NT2/D1 (cell line): Measurements from ENCODE around the gene NUTM2E.
"Not testable (repeated sequence)": the region's sequence is repeated elsewhere in the genome, so short reads cannot be mapped to it uniquely, and the experiment has no call there.

ENCODE experiments used
- SUZ12 ChIP-seq: IDR thresholded peaks from 2 replicates; pipeline ENCODE4 v1.6.1; 2011; ENCODE audit not compliant: insufficient read length, insufficient read depth; ENCODE audit errors: extremely low read depth
- YY1 ChIP-seq: IDR thresholded peaks from 2 replicates; pipeline ENCODE4 v1.6.1; 2011; ENCODE audit not compliant: insufficient read length, insufficient read depth

GRCh38 chr10:79862803-79863202 is 36.3 kb downstream of the NUTM2E start:
- not testable (repeated sequence) for TF ChIP-seq SUZ12, YY1
